PC-3 (cell line): ENCODE results near the gene TSNAX.

ENCODE experiments used
- EZH2 ChIP-seq: fragments of 300-600 bp; sonication (generic); IDR thresholded peaks from one replicate; pipeline ENCODE4 v1.6.1; 2017; ENCODE audit warnings: antibody characterized with exemption, mild to moderate bottlenecking, low read length; ENCODE audit not compliant: unreplicated experiment
- EZH2phosphoT487 ChIP-seq: fragments of 300-600 bp; sonication (generic); IDR thresholded peaks from 2 replicates; pipeline ENCODE4 v1.6.1; 2018; ENCODE audit warnings: mild to moderate bottlenecking, antibody characterized with exemption, low read length, borderline replicate concordance
- TF ChIP-seq, protein P1 (sequence below): fragments of 300-600 bp; sonication (generic); conservative IDR thresholded peaks from 2 replicates; pipeline ENCODE4 v1.5.1; 2017; ENCODE audit warnings: antibody characterized with exemption, low read depth, mild to moderate bottlenecking, low read length

DNA sequence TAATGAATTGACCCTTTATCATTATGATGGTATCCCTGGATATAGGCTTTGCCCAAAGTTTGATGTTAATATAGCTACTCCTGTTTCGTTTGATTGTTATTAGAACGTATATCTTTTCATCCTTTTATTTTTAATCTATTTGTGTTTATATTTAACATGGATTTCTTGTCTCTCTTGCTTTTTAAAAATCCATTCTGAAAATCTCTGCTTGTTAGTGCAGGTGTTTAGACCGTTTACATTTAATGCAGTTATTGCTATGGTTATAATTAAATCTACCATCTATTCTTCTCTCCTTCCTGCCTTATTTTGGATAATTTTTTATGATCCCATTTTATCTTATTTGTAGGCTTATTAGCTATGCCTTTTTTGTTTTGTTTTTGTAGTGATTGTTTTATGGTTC, 12.4 kb downstream of the TSNAX start:
- TF ChIP-seq, protein P1, sequence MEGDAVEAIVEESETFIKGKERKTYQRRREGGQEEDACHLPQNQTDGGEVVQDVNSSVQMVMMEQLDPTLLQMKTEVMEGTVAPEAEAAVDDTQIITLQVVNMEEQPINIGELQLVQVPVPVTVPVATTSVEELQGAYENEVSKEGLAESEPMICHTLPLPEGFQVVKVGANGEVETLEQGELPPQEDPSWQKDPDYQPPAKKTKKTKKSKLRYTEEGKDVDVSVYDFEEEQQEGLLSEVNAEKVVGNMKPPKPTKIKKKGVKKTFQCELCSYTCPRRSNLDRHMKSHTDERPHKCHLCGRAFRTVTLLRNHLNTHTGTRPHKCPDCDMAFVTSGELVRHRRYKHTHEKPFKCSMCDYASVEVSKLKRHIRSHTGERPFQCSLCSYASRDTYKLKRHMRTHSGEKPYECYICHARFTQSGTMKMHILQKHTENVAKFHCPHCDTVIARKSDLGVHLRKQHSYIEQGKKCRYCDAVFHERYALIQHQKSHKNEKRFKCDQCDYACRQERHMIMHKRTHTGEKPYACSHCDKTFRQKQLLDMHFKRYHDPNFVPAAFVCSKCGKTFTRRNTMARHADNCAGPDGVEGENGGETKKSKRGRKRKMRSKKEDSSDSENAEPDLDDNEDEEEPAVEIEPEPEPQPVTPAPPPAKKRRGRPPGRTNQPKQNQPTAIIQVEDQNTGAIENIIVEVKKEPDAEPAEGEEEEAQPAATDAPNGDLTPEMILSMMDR = no peak
- TF ChIP-seq EZH2 = no peak
- no peak for TF ChIP-seq EZH2phosphoT487
